Stimulated activated CD4-positive, alpha-beta T cell treated with anti-CD3 and anti-CD28 coated beads, Interleukin-2, amount 100 ng/mL, for 48 hours (primary cell): ENCODE measurements around the gene ASTN2.

Experiments used
- DNase-seq, 2 donors: peaks; one replicate each; pipeline ENCODE4 v3.0.0-alpha.2; 2020

The ASTN2 gene

DNA sequence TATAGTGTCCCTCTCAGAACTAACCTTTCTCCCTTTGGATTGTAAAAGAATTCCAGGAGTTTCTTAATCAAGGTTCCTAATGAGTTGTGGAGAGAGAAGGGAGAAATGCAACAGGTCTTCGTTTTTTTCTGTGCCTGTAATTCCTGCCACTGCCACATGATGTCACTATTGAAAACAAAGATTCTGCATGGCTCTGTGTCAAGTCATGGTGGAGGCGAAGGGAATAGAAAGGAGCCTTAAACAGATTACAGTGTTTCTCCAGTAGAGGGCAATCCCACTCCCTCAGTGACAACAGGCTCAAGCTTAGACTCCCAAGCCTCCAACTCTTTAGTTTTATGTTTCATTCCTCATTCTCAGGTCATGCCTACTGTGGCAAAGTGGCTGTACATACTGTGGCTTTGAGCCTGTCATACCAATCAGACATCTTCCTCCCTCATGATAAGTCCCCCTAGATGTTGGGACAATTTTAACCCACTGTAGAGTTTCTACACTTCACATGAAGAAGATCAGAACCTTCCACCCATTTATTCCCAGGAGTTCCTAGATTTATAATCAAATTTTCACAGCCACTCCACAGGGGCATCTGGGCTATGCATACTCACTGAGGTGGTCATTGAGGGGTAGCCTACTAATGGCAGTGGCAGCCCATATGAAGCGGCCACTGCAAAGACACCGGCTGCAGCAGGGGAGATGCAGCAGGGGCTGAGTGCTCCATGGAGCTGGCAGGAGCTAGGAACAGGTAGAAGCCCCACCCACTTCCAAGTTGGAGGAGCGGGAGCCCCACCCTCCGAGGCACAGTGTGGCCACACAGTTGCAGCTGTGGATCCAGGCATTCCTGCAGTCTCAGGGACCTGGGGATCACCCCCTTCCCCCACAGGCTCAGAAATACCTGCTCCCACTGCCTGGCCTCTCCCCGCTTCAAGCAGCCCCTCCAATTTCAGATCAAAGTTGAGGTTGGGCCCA, 825.2 kb downstream of the ASTN2 start:
- peak; percentile 19 to 23 for DNase-seq

GRCh38 chr9:116587919-116588318, 826.9 kb downstream of the ASTN2 start:
- DNase-seq = no peak

GRCh38 chr9:116585896-116586295, 829.0 kb downstream of the ASTN2 start:
- no peak for DNase-seq

- DNase-seq = no peak
Measured at GRCh38 chr9:116585204-116585603, 829.7 kb downstream of the ASTN2 start.

- DNase-seq = no peak
Measured at GRCh38 chr9:116580853-116581252, 834.0 kb downstream of the ASTN2 start.

GRCh38 chr9:116576386-116576785, 838.5 kb downstream of the ASTN2 start:
- no peak for DNase-seq

GRCh38 chr9:116574027-116574679, 840.7 kb downstream of the ASTN2 start:
- DNase-seq = no peak

- DNase-seq = peak; percentile 16 to 37
Measured at GRCh38 chr9:116572095-116572748, 842.6 kb downstream of the ASTN2 start.

DNA sequence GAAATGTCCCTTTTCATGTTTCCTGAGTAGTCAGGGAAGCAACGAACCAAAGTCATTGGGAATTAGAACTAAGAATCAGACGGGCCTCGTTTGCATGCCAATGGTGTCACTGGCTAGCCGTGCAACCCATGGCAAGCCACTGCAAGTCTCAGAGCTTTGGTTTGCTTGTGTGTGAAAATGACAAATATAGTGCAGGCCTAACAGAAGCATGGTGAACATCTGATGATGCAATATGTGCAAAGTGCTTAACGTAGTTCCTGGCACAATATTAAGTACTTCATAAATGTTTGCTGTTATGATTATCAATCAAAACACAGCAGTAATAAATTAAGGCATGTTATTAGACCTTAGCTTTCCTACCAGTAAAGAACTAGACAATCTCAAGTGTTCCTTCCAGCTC, 845.7 kb downstream of the ASTN2 start:
- DNase-seq = no peak

DNA sequence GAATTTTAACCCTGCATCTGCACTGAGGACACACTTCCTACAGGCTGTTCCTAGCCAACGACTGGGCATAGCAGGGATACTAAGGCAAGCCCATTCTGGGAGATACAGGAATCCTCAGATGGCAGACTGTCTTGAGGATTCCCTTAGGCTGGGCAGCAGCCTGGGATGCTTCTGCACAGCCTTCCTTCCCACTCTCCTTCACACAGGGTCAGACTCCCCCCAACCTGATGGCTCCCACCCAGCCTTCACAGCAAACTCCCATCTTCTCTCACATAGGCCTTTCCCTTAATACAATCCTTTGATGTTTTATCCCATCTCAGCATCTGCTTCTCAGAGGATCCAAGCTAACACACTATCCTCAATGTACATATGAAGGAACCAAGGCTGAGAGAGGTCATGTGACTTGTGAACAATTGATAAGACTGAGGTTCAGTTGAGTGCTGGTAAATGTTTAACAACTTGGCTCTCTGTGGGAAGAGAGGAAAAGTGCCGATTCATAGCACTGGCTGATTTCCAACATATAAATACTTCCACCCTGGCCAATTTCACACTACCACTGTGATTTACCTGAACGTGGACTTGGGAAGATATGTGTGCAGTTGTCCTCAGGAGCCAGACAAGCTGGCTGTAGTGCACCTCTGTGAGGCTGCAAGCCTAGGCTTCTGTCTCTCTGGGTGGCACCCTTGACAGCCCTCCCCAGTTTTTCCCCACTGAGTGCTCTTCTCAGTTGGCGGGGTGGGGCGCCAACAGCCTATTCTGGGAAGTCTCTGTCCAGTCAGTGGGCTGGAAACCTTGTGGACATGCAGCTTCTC, 848.0 kb downstream of the ASTN2 start:
- no peak for DNase-seq

DNA sequence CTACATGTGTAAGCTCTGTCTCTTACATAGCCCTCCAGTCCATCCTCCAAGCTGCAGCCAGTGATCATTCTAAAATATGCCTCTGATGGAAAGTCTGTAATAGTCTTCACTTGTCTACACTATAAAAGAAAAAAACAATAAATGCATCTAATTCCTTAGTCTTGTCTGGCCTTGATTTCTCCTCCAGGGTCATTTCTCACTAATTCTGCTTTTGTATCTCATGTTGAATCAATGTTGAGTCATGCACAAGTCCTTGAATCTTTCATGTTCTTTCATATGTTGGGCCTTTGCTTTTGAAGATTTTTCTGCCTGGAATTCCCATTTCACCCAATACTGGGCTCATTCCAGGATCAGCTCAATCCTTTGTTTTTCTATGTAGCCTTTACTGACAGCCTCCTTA, 848.9 kb downstream of the ASTN2 start:
- DNase-seq = no peak

DNA sequence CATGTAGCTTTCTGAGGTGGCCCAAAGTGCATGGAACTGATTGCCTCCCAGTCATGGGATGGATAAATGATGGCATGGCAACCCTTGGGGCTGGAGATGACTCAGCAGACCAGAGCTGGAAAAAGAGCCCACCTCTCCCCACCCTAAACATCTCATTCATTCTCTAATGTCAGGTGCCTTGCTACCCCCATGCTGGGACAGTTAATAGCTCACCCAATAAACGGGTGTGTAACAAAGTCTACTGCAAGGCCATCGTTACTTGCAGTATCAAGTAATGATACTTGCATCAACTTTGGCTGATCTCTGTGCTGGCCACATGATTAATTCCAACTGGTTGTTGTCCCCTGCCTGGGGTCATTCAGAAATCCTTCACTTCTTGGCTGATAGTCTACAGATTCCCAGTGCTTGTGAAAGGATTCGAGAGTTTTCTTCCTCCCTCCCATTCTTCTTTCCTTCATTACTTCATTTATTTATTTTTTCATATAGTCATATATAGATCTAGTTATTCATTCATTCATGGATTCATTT, 850.5 kb downstream of the ASTN2 start:
- no peak for DNase-seq

GRCh38 chr9:116558818-116559540, 855.9 kb downstream of the ASTN2 start:
- DNase-seq = no peak

DNA sequence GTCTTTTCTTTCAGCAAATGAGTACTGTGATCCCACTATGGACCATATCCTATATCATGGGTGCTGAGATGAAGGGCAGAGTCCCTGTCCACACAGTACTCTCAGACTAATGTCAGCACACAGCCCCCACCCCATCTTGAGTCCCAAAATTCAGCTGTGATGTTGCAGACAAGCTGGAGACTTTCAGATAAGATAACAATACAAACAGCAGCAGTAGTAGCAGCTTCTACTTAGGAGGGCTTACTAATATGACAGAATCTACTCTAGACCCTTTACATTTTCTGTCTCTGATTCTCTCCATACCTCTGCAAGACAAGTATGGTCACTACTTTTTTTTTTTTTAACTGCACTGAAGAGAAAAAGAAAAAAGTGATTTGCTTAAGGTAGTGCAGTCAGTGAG, 856.8 kb downstream of the ASTN2 start:
- no peak for DNase-seq

GRCh38 chr9:116555556-116556155, 859.2 kb downstream of the ASTN2 start:
- DNase-seq = no peak

GRCh38 chr9:116555119-116555518, 859.7 kb downstream of the ASTN2 start:
- no peak for DNase-seq

- DNase-seq = no peak
Measured at GRCh38 chr9:116550696-116551436, 864.0 kb downstream of the ASTN2 start.

DNA sequence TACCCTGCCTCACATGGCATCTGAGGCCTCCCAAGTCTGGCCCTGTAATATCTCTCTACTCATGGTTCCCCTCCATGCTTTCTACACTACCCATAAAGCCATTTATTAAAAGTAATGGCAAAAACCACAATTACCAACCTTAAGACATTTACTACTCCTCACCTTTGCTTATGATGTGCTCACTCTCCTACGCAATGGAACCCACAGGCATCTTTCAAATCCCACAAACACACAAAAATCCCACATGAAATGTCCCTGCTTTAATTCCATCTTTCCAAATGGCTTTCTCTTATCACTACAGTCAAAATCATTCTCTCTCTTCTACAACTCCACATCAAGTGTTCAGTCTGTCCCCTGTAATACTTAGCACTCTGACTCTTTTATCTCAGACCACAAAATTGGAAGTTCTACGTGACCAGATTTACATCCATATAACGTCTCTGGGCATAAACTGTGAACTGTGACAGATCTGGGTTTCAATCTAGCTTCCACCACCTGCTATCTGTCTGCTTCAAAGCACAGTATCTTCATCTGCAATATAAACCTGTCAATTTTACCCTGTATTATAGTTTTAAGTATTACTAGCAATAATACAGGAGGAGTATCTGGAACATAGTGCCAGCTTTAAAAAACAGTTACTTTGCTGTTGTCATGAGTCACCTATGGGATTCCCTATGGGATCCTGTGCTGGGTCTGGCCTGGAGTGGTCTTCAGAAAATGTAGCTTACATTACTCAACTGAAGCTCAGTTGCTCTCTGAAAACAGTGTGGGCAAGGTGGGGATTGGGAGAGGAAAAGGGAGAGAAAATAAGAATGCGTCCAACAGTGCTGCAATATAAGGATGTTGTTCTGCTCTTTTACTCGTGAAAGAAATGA, 864.8 kb downstream of the ASTN2 start:
- no peak for DNase-seq

DNA sequence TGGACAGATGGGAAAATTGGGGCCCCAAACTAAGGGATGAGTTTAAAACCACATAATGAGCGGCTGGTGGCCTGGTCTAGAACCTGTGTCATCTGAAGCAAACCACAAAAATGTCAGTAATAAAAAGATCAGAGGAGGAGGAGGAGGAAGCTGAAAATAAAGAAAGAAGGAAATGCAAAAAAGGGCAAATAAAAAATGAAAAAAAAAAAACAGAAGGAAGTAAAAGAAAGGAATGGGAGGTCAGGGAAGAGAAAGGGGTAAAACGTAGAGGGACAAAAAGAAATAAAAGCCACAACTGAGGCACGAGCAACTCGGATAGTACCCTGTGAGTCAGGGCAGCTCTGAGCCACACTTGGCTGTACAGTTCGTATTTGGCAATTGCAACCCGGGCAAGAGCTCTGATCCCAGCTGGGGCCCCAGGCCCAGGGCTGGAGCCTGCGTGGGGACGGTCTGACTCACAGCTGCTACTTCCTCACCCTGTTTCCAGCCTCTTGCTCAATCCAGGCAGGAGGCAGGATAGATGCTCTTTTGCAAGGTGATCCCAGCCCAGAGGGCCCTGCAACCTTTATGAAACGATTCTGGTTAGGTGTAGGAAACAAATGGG, 865.7 kb downstream of the ASTN2 start:
- DNase-seq = no peak
